GM18858 (cell line): ENCODE results near the gene ZNF485.
"Not testable (repeated sequence)": the region's sequence is repeated elsewhere in the genome, so short reads cannot be mapped to it uniquely, and the experiment has no call there.

Source experiments
- ATAC-seq: cut with Tn5 transposase; IDR thresholded peaks from one replicate; pipeline ENCODE4 v1.9.1; 2021; ENCODE audit not compliant: unreplicated experiment

ZNF485 gene

GRCh38 chr10:43601576-43601975, 4.7 kb upstream of the ZNF485 start:
- ATAC-seq, result not testable (repeated sequence)

- no peak for ATAC-seq
Measured at GRCh38 chr10:43605850-43606322, 352 bp upstream of the ZNF485 start.

- no peak for ATAC-seq
Measured at GRCh38 chr10:43607199-43607573, 948 bp downstream of the ZNF485 start.

DNA sequence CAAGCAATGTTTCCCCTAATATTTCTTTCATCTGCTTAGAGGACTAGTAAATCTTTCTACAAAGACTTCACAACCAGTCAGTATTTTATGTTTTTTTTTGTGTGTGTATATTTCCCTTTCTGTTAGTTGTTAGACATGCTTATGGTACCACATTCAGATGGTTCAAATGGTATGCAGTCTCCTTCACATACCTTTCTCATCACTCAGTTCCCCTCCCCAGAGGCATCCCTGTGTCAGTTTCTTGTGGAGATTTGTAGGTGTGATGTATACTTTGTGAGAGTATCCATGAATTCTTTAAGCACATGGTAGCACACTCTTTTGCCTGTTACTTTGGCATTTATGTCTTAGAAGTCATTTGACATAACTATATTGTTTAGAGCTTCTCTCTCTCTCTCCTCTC, 4.4 kb downstream of the ZNF485 start:
- no peak for ATAC-seq

GRCh38 chr10:43616697-43617370, 10.6 kb downstream of the ZNF485 start:
- no peak for ATAC-seq

DNA sequence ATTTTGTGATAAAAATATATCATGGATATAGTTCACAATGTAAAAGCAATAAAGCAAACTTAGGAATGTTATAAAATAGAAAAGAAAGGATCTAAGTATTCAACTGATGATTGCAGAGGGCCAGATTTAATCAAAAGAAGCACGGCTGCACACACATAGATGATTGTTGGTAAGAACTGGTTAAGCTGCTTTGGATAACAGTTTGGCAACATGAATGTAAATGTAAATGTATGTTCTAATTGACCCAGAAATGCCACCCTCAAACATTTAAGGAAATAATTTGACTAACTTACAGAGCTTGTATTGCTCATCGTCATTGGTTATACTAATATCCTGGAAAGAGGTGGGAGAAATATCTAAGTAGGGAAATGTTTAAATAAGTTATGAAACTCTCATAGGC, 13.1 kb downstream of the ZNF485 start:
- no peak for ATAC-seq

GRCh38 chr10:43622038-43622437, 15.8 kb downstream of the ZNF485 start:
- no peak for ATAC-seq

- no peak for ATAC-seq
Measured at GRCh38 chr10:43623351-43623750, 17.1 kb downstream of the ZNF485 start.

DNA sequence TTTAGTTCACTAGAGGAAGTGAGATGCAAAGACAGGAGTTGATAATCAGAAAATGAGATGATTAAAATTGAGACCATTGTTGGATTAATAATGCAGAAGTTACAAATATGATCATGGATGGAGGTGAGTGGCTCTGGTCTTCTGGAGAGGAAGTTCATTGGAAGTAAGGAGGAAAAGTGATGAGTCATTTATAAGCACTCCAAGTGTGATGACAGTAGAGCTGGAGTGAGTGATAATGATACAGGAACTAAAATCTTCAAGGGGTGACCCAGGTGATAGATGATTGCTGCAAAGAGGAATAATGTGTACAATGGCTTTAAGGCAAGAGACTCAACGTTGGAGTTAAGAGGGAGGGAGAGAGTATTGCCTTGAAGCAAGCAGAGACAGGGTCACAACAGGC, 21.7 kb downstream of the ZNF485 start:
- ATAC-seq, result no peak

DNA sequence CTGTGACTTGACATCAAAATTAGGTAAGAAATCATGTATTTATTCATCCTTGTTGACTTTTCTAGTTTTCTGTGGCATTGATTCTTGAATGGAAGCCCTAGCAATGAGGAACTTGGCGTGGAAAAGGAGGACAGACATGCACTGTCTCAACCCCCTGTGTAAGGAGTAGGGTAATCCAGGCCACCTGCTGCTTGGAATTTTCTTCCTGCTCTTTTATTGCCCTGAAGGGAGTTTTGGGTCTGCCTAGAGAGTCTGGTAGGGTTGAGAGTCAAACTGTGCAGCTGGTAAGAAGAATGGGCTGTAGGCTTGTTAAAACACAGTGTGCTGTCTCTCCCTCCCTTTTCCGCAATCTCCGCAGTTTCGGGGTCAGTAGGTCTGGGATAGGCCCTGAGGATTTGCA, 22.7 kb downstream of the ZNF485 start:
- ATAC-seq, result no peak

DNA sequence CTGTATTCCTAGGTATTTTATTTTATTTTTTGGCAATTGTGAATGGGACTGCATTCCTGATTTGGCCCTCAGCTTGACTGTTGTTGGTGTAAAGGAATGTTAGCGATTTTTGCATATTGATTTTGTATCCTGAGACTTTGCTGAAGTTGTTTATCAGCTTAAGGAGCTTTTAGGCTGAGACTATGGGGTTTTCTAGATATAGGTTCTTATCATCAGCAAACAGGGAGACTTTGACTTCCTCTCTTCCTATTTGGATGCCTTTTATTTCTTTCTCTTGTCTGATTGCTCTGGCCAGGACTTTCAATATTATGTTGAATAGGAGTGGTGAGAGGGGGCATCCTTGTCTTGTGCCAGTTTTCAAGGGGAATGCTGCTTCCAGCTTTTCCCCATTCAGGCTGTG, 29.6 kb downstream of the ZNF485 start:
- not testable (repeated sequence) for ATAC-seq

GRCh38 chr10:43640603-43641002, 34.4 kb downstream of the ZNF485 start:
- ATAC-seq, result no peak

GRCh38 chr10:43644252-43644651, 38.0 kb downstream of the ZNF485 start:
- ATAC-seq, result no peak

- ATAC-seq, result no peak
Measured at GRCh38 chr10:43645866-43646265, 39.6 kb downstream of the ZNF485 start.

DNA sequence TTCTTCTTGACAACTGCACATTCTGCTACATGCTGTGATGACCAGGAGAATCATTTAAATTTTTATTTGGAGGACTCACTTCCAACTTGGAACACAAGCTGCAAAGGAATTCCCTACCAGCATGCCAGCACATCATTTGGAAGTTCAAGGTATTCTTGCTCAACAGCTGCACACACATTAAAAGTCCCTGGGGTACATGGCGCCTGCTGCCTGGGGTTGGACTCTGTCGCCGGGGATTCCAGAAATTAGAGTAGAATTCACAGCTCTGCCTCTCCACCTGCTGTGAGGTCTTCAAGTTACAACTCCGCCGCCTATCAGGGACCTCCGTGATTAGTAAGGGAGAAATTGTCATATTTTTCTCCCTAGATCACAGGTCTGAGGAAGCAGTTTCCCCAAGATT, 41.3 kb downstream of the ZNF485 start:
- ATAC-seq, result no peak

- ATAC-seq, result no peak
Measured at GRCh38 chr10:43648095-43648397, 41.8 kb downstream of the ZNF485 start.

DNA sequence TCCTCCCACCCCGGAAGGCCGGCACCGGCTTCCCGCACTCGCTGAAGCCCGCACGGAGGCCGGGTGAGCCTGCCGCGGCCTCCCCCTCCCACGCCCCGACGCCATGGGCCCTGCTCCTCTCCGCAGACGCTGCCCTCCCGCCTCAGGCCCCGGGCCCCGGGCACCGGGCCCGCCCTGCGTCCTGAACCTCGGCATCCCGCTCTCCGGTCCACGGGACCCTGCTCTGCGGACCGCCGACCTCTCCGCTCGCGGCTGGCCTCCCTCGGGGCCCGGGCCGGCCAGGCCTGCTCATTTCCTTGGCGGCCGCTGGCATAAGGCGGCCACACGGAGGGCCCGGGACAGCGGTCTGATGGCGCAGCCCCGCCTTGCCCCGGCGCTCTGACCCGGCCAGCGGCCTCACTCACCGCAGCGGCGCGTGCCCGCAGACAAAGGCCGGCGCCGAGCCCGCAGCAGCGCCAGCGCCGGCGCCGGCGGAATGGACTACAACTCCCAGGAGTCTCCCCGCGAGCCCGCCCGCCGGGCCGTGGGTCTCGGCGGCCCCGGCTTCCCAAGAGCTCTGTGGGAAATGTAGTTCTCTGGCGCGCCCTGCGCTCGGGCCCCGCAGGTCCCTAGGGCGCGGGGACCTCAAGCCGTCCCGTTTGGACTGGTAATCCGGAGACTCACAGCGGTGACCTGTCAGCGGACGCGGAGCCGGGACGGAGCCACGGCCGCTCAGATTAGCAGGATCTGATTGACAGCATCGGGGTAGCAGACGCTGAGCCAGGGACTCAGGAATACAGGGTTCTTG, 42.4 kb downstream of the ZNF485 start, which contains the start of gene ZNF32:
Gene ZNF32, minus strand, starts transcription at position 484 of the 787 bp plus-strand sequence. CDS start 2,748 bp downstream, outside the sequence.
- ATAC-seq, result peak; percentile 98

DNA sequence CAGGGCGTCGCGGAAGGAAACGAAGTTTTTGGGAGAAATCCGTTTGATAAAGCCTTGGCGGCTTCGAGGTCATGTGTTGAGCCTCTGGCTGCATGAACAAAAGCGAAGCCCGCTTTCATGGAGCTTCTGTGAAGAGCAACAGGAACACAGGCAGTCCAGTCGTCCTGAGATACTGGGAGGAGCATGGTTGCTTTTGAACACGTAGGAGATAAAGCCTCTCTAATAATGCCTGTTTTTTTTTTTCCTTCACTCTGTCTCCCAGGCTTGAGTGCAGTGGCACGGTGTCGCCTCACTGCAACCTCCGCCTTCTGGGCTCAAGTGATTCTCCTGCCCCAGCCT, 42.9 kb downstream of the ZNF485 start:
- no peak for ATAC-seq

- no peak for ATAC-seq
Measured at GRCh38 chr10:43653746-43654145, 47.5 kb downstream of the ZNF485 start.

DNA sequence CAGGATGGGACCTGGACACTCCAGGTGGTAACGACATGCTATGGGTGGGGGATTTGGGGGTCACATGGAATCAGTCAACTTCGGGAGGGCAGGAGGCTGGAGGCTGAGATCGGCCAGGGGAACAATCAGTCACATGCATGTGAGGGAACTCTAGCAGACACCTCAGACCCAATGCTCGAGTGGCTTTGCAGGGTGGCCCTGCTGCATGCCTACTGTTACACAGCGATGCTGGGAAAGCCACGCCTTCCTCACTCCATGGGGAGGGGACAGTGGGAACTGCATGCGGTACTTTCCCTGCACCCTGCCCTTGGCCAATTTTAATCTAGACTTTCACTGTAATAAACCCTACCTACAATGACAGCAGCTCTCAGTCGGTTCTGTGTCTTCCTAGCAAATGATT, 49.1 kb downstream of the ZNF485 start:
- ATAC-seq, result no peak

GRCh38 chr10:43658227-43658626, 52.0 kb downstream of the ZNF485 start:
- no peak for ATAC-seq

GRCh38 chr10:43665054-43665453, 58.8 kb downstream of the ZNF485 start:
- no peak for ATAC-seq

GRCh38 chr10:43666552-43666951, 60.3 kb downstream of the ZNF485 start:
- ATAC-seq, result no peak
